CD4-positive, alpha-beta T cell treated with Interferon alpha-2 for 1 hour (primary cell): ENCODE measurements around the gene KICS2.
"Not testable (repeated sequence)": the region's sequence is repeated elsewhere in the genome, so short reads cannot be mapped to it uniquely, and the experiment has no call there.

Experiments
- DNase-seq, 2 donors: peaks; one replicate each; pipeline ENCODE4 v3.0.0-alpha.2; 2020 to 2022

Gene KICS2

DNA sequence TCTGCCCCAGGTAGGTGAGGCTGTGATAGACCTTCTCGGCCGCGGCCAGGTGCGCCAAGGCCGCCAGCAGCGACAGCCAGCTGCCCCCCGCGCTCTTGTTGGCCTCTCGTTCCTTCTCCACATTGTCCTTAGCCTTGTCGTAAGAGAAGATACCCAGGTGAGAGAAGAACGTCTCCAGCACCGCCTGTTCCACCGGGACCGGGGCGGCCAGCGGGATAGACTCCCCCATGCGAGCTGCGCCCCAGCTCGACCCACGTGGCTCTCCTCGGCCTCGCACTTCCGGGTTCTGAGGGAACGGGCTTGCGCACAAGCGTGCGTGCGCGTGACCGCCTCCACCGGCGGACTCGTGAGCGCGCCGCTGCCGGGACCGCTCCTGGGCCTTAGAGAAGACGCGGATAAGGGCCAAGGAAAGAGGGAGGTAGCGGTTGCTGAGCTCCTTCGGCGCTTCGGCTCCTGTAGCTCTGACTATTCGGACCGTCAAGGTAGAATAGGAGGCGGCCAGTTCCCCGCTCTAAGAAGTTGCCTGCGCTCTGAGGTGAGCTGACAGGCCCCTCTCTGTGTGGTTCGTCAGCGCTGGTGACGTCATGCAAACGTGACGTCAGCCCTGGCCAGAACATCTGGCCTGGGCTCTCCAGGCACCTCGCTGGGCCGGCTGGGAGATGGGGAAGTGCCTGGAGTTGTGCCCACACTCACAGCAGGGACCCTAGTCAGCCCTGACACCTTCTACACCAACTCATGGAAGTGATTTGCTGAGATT, at the start of gene KICS2:
KICS2 (minus strand) TSS at position 288 of the 757 bp plus-strand sequence; CDS start at position 229, 59 bp downstream.
- peak; percentile 90 to 92 for DNase-seq

DNA sequence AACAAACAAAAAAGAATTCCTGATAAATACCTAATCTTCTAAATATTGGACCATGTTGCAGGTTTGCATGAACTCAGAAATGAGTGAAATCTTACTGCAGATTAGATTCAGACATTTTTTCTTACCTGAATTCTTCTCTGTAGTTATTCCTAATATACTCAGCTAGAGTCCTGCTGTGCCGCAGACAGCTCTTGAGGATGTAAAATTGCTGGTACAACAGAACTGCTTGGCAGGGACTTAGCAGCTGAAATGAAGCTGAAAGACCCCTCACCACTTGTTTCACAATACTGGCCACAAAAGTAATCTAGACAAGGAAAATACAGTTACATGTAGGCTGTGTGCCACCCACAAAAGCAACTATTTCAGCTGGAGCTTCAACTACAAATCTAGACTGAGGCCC, 48.3 kb upstream of the KICS2 start:
- DNase-seq: no peak

- DNase-seq: no peak
Observed at GRCh38 chr12:64269161-64269560, 47.1 kb upstream of the KICS2 start.

GRCh38 chr12:64268409-64268808, 46.3 kb upstream of the KICS2 start:
- DNase-seq: no peak

DNA sequence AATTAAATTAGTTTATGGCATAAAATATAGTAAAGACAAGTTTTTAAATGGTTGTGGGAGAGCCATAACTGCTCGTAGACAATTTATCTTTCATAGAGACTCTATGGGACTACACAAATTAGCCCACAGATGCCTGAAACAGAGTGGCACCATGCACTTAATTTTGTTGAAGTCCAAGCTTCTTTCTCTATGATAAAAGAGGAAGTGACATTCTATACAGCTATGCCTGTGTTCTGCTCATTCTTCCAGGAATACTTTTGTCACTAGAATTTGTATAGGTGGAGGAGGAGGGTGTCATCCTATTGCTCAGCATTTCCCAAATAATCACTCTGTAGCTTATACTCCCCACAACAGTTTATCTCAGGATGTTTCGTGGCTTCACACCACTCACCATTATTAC, 43.7 kb upstream of the KICS2 start:
- no peak for DNase-seq

DNA sequence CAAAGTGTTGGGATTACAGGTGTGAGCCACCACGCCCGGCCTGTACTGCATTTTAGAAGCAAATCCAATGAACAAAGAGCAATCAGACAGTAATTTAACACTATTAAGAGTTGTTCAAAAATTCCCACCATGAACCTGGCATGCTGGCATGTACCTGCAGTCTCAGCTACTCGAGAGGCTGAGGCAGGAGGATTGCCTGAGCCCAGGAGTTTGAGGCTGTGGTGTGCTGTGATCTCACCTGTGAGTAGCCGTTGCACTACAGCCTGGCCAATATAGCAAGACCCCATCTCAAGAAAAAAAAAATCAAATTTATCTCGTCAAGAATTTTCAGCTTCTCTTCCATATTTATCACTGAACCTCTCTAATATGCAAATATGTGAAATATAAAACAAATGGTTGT, 39.7 kb upstream of the KICS2 start:
- no peak for DNase-seq

DNA sequence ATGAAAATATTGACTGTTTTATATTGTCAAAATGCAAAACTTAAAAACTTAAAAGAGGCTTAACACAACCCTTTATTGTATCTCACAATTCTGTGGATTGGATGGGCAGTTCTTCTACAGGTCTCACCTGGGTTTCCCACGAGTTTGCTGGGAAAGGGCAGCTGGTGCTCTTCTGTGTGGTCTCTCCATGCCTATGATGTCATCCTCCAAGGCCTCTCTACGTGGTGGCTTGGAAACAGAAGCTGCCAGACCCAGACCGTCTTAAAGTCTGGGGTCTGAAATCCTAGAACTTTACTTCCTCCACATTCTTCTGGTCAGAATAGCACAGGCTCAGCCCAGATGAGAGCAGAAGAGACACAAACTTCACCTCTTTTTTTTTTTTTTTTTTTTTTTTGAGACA, 36.5 kb upstream of the KICS2 start:
- DNase-seq: no peak

DNA sequence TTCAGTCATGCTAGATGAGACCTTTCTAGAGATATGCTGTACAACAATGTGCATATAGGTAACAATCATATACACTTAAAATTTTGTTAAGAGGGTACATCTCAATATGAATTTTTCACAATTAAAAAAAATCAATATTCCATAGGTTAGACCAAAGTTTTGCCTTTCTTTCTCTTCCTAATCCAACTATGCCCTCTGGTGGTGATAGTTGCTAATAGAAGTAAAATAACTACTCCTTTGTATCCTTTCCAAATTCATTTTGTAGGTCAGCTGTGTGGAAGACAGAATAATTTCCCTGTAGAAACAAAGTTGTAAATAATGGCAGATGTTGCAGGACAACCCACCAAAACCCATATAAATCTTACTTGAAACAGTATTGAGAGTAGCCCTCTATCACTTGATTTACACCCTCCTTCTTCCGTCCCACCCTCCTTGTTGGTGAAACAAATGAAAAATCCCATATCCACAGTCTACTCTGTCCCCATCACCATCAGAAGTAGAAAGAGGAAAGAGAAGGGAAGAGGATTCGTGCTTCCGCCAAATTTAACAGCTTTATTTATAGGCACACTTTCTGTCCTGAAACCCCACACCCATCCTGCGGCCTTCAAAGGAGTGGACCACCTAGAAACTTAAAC, 34.2 kb upstream of the KICS2 start:
- peak in 1 of 2 donors; percentile 66 for DNase-seq

GRCh38 chr12:64255249-64255648, 33.2 kb upstream of the KICS2 start:
- DNase-seq: no peak

GRCh38 chr12:64253356-64253755, 31.3 kb upstream of the KICS2 start:
- no peak for DNase-seq

- DNase-seq: no peak
Observed at GRCh38 chr12:64252681-64253080, 30.6 kb upstream of the KICS2 start.

- no peak for DNase-seq
Observed at GRCh38 chr12:64243809-64244208, 21.7 kb upstream of the KICS2 start.

DNA sequence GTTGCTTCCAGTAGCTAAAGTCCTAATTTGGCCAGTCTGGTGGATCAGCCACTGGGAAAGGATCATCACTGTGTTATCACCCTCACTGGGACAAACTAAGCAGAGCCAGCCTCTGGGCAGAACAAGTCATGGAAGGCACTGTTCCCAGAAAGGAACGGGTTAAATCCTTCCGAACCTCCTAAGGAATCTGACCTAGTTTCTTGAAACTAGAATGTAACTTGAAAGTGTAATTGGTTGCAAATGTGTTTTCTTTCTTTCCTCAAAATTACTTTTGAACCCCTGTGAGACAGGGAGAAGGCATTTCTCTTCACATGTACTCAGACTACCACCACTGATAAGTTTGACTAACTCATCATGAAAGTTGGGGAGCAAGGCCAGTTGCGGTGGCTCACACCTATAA, 18.7 kb upstream of the KICS2 start:
- DNase-seq: no peak

DNA sequence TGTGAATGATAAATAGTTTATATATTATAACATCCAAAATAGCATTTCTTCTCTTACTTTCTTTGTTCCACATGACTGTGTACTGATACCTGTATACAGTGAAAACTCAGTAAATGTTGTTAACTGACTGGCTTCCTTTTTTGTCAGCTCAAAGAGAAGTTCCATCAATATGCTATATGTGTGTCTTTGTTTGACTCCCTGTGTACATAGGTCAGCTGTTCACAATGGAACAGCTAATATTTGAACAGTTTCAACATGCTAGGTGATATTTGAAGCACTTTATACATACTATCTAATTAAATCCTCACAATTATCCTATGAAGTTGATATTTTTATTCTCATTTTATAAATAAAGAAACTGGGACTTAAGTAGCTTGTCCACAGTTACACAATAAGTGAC, 15.3 kb upstream of the KICS2 start:
- DNase-seq: no peak

DNA sequence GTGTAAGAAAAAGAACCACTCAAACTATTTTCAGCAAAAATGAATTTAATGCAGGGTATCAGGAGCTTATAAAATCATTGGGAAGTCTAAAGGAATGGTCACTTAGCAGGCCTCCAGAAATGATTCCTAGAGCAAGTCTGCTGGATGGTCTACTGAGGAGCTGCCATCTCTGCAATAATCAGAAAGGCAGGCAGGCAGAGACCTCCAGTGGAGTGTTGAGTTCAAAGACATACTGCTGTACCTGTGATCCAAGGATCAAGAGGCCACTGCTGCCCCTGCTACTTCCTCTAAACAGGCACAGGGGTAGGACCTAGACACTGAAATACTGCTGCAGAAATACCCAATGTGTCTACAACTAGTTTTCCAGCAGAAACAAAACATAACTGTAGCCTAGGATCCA, 14.5 kb upstream of the KICS2 start:
- no peak for DNase-seq

DNA sequence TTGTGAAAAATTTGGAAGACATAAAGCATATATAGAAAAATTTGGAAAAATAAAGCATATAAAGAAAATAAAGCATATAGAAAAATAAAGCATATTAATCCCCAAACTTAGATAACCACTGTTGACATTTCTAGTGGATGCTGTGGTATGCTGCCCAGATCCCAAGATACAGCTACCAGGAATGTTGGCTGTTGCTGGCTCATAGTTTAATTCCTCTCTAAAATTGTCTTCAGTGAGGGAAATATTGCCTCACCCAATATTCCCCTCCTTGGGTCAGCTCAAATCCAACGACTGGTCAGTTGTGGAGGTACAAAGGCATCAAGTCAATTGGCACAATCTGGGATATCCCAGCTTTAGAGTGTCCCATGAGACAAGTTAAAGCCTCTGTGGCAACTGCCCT, 10.1 kb upstream of the KICS2 start:
- no peak for DNase-seq

DNA sequence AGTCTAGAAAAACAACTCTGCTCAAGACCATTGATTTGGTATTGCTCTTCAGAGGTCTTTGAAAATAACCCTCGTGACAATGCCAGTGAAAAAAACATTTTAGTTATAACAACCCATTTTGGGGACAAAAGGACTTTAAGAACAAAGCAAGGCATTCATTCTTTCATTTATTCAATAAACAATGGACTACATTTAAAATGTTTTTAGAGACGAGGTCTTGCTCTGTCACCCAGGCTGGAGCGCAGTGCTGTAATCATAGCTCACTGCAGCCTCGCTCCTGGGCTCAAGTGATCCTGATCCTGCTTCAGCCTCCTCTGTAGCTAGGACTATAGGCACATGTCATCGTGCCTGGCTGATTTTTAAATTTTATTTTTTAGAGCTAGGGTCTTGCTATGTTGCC, 7.7 kb upstream of the KICS2 start:
- no peak for DNase-seq

- DNase-seq: no peak
Observed at GRCh38 chr12:64229240-64229639, 7.1 kb upstream of the KICS2 start.

- no peak for DNase-seq
Observed at GRCh38 chr12:64225626-64226025, 3.5 kb upstream of the KICS2 start.

- peak; percentile 41 to 66 for DNase-seq
Observed at GRCh38 chr12:64221651-64222008, 466 bp downstream of the KICS2 start.

DNA sequence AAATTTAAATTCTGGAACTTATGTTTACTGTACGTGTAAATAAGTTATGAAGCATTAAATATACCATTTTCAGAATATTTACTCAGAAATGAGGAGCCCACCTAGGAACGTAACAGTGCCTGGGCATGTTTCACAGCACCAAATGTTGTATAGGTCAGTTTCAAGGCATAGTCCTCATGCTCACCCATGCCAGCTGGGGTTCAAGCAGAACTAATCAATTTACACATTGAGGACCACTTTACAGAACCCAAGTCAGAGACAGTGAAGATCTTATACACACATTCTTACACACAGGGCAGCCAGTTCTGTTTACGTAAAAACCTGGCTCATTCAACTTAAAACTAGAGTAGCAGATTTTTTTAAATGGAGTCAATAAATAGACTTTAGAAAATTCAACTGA, 2.0 kb downstream of the KICS2 start:
- DNase-seq: no peak

DNA sequence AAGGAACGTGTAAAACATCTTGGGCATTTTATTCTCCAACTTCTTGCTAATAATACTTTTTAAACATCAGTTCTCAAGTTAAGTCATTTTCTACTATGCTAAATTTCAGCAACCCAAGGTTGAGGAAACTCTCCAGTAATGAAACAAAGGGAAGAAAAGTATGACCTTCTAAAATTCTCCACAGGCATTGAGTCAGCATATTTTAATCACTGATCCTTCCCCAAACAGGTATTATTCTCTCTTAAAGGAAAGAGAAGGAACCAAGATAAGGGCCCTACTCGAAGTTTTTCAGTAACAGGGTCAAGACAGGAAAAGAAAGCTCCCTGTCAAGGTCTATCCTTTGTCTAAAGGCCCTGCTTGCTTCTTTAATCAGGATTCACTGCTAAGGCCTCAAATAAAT, 3.0 kb downstream of the KICS2 start:
- DNase-seq: no peak

- DNase-seq: peak in 1 of 2 donors; percentile 45
Observed at GRCh38 chr12:64218597-64218996, 3.5 kb downstream of the KICS2 start.

DNA sequence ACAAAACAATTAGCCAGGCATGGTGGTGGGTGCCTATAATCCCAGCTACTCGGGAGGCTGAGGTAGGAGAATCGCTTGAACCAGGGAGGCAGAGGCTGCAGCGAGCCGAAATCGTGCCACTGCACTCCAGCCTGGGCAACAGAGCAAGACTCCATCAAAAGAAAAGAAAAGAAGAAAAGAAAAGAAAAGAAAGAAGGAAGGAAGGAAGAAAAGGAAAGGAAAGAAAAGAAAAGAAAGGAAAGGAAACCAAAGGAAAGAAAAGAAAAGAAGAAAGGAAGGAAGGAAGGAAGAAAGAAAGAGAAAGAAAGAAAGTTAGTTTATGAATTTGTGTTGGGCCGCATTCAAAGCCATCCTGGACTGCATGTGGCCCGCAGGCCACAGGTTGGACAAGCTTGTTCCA, 4.5 kb downstream of the KICS2 start:
- not testable (repeated sequence) for DNase-seq

DNA sequence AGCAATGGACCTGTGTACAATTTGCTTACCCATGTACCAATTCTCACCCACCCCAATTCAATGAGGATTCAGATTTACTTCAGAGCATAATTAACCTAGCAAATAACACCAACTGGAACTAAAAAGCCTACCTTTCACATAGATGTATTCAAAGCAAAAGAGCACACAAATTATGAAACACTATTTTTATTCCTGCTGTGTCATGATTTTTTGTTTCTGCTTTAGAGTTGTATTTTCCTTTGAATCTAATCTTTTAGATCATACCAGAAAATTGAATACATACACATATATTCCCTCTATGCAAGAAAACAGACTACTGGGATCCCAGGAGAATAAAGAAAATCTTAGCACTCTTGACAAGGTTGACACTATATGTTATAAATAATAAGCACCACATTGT, 5.9 kb downstream of the KICS2 start:
- DNase-seq: no peak
